COLO829 (cell line): Measurements from ENCODE around the gene HPGD.
A peak's percentile ranks its signal among the peaks of the same experiment; 100 is the strongest.

ENCODE experiments used
- DNase-seq: peaks from one replicate; pipeline ENCODE4 v3.0.0; 2012; ENCODE audit warnings: low spot score

The HPGD gene

DNA sequence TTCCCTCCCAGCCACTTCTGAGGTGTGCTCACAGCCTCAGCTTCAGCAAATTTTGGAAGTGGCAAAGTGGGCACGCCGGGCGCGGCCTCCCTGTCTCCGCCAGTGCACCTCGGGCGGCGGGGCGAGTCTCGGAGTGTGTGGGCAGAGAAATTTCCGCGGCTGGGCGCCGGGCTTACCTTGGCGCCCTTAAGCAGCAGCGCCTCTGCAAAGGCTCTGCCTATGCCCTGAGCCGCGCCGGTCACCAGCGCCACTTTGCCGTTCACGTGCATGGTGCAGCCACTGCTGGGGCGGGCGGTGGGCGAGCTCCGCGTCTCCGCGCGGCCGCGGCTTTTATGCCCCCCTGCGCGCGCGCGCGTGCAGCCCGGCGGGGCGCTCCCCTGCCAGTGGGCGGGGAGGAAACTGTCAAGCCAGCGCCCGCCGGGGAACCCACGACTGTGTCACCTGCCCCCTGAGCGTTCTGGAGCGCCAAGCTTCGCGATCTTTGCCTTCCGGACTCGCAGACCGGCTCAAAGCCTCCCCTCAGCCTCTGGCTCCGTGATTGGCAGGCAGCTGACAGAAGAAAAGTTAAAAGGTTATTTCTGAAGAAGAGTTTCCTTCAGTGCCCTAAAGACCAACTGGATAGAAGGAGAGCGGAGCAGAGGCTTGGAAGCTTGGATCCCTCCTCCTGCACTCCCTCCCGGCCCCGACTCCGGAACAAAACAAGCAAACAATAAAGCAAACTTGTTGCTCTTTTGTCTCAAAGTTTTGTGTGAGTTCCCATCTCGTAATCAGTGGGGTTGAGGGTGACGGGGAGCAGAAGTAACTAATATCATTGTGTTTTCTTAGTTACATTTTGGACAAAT, at the start of gene HPGD:
HPGD (minus strand) TSS at position 306 of the 842 bp plus-strand sequence; CDS start at position 269, 37 bp downstream.
- DNase-seq = peak; percentile 25

DNA sequence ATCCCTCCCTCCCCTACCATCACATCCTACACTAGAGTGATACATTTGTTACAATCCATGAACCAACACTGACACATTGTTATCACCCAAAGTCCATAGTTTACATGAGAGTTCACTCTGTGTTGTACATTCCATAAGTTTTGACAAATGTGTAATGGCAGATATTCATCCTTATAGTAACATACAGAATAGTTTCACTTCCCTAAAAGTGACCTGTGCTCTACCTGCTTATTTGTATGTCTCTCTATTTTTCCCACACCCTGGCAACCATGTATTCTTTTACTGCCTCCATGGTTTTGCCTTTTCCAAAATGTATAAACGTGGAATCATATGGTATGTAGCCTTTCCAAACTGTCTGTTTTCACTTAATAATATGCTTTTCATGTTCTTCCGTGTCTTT, 42.2 kb upstream of the HPGD start:
- DNase-seq = no peak

DNA sequence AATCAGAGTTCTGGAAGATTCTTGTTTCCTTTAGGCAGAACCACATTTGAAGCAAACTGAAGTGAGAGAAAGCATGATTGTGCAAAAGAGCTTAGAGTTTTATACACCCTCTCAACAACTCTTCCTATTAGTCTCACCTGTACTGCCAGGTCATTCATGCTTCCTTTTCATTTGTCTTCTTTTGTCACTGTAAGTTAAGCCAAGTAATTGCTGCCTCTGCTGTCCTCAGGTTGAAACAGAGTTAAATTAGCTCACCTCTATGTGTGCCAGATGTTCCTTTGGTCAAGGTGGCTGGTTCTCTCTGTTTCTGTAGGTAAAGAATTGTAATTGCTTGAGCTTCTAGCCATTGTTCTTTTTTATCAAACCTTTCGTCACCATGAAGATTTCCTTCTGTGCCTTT, 41.1 kb upstream of the HPGD start:
- DNase-seq = no peak

- no peak for DNase-seq
These were observed 39.3 kb upstream of the HPGD start for GRCh38 chr4:174561560-174561959.

DNA sequence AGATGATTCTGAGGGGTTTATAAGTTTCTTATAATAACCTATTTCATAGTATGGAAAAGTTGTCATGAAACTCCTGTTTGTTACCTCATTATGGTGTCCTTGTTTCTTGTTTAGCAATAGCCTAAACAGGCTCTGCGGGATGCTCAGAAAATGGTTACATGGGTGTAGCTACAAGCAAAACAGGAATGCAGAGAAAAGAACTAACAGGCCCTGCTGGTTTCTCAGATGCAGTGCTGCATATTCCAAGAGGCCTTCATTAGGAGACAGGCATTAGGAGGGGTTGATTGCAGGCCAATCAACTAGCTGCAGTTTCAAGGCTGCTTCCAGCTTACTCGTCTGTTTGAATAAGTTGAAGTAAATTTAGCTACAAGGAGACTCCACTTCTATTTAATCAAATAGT, 37.6 kb upstream of the HPGD start:
- no peak for DNase-seq

GRCh38 chr4:174555789-174556630, 33.7 kb upstream of the HPGD start:
- DNase-seq = no peak

- peak; percentile 7 for DNase-seq
These were observed 32.0 kb upstream of the HPGD start for GRCh38 chr4:174554231-174554728.

DNA sequence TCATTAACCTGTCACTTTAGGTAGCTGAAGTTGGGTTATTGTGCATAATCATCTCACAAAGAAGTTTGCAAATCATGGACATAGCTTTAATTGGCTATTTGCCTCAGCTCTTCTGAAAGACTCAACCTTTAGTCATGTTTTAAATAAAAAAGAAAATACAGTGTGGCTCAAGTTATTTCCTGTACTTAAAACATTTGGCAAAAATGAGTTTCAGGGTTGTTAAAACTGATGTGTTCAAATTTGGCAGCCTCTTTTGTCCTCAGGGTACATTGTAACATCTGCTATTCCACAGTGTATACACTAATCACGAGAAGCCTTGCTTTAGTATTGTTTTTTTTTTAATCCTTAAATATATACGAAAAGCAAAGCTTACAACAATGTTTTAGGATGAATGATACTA, 31.5 kb upstream of the HPGD start:
- peak; percentile 10 for DNase-seq

- DNase-seq = no peak
These were observed 30.7 kb upstream of the HPGD start for GRCh38 chr4:174553031-174553430.

- no peak for DNase-seq
These were observed 28.3 kb upstream of the HPGD start for GRCh38 chr4:174550541-174550940.

- DNase-seq = no peak
These were observed 27.4 kb upstream of the HPGD start for GRCh38 chr4:174549721-174550120.

- DNase-seq = no peak
These were observed 23.0 kb upstream of the HPGD start for GRCh38 chr4:174545268-174545667.

DNA sequence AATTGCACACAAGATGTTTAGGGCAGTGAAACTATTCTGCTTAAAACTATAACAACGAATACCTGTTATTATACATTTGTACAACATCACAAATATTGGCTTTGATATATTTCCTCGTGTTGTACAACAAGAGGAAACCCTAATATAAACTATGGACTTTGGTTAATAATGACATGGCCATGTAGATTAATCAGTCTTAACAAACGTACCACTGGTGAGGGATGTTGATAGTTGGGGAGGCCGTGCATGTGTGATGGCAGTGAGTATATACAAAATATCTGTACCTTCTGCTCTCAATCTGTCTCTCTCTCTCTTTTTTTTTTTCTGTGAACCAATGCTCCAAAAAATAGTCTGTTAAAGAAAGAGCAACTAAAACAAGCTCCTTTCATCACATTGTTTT, 22.2 kb upstream of the HPGD start:
- no peak for DNase-seq

DNA sequence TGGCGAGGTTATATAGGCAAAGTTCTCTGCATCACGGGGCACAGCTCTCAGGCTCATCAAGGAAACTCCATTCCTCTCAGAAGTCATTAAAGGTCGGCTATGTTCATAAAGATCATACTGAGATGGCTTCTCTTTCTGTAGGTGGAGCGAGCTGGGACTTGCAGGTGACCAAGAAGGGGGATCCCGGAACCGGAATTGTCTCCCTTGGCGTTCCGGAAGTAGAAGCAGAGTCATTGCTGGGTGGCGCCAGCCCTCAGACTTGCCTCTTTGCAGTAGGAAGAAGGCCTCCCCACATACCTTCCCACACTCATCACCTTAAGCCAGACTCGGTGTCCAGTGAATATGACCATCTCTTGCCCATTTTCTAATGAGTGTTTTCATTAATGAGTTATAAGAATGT, 17.9 kb upstream of the HPGD start:
- no peak for DNase-seq

- DNase-seq = no peak
These were observed 17.3 kb upstream of the HPGD start for GRCh38 chr4:174539571-174539970.

DNA sequence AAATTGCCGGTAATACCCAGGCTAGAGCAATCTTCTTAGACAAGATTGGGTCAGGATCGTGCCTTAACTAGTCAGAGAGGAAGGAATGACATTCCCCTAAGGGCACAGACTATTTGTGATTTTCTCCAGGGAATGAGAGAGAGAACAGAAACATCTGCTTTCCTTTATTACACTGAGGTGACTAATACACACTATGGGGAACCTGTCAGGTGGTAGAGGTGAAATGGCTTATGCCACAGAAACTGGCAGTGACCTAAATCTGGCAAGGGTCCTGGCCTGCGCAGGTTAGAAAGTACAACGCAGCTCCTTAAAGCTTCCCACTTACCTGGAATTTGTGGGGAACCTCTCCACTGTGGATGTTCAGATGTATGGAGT, 16.6 kb upstream of the HPGD start:
- no peak for DNase-seq

DNA sequence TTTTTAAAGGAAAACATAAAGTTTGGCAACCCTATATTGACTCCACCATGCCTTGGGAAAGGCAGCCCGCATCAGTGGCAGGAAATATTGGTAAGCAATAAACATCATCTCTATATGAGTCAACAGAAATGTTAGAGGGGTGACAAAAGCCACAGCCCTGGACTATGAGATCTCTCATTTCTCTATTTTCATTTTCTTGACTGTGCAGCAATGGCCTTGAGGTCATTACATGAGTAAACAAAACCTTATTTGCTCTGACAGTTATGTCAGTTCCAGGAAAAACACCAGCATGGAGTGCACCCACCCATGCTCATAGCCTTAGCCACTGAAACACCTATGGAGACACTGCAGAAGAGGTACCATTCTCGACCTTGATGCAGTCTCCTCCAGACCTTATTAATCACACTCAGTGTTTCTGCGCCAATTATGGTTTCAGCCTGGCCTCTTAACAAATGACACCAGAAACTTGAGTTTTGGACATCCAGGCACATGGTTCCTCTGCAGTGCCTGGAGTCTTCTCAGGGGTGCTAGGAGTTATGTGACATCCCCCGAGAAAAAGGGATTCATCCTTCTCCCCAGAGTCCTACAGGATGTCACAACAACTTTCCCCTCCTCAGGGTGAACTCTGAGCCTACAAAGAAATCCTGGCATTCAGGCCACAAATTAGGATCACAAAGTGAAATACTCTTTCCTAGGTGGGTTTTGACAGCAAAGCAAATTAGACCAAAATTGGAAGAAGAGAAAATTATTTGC, 16.0 kb upstream of the HPGD start:
- no peak for DNase-seq

- DNase-seq = no peak
These were observed 15.3 kb upstream of the HPGD start for GRCh38 chr4:174537634-174538033.

GRCh38 chr4:174534461-174534860, 12.2 kb upstream of the HPGD start:
- DNase-seq = no peak

DNA sequence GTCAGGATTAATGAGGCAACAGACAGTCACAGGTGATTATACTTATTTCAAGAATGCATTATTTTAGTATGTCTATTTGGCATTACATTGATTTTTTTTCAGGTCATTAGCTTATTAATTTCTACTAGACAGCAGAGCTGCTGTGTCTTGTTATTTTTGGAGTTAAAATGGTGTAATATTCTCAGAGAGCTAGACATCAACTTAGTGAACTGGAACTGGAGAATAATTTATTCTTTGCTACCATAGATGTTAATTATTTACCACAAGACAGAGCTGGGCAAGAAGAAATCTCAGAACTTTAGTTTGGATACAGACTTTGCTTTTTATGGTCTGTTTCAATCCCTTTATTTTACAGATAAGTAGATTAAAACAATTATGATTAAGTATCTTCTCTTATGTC, 10.2 kb upstream of the HPGD start:
- DNase-seq = no peak

DNA sequence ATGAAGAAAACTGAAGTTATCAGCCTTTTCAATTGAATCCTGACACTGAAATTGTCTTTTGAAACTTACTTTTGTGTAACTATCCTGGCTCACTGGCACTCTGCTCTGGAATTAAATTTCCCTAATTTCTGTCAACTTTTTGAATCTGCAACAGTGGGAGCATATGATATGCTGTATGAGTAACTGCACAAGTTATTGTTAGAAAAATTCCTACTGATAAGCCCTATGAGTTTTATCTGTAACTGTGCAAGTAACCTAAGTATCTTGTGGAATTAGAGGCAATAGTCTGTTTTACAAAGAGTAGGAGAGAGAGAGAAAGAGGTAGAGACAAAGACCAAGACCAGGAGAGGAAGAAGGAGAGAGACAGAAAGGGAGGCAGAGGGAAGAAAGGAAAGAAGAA, 9.2 kb upstream of the HPGD start:
- no peak for DNase-seq

DNA sequence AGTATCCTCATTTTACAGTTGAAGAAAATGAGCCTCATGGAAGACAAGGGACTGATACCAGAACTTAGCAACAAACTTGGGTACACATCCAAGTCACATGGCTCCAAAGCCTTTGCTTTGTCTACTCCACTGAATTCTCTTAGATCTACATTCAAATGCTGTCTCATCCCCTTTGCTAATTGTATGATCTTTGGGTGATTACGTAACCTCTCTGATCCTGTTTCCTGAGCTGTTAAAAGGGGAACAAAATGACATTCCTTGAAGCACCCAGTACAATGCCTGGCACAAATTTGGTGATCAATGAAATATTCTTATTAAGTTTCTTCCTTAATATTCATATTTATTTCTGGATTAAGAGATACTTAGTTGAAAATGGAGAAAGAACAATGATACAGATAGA, 5.9 kb upstream of the HPGD start:
- DNase-seq = no peak
